GM23338 (cell line): Measurements from ENCODE around the gene SLC12A7. TPM values are rescaled to one million over a fixed set of nuclear protein-coding genes. Genes with fewer than 3 reads are reported as not detected.

Experiments
- ATAC-seq: fragments of 200-7000 bp; cut with Tn5 transposase; 3 replicates; pipeline ENCODE4 v1.9.1; 2020
- DNase-seq: peaks from one replicate; pipeline ENCODE4 v3.0.0-alpha.2; 2015; ENCODE audit warnings: low spot score
- H2AFZ ChIP-seq: fragments of 200-600 bp; sonication (generic); 2 replicates; pipeline ENCODE4 v1.8.0; 2016; ENCODE audit warnings: antibody characterized with exemption, mild to moderate bottlenecking, moderate library complexity
- H3F3A ChIP-seq: fragments of 200-600 bp; sonication (generic); replicated peaks from 2 replicates; pipeline ENCODE4 v1.8.0; 2017; ENCODE audit warnings: antibody characterized with exemption, mixed run types, low read depth
- H3K27ac ChIP-seq: fragments of 200-600 bp; sonication (generic); 2 replicates; pipeline ENCODE4 v1.6.1; 2016; ENCODE audit warnings: low read depth
- H3K27me3 ChIP-seq: fragments of 200-600 bp; sonication (generic); 2 replicates; pipeline ENCODE4 v1.8.0; 2016; ENCODE audit warnings: mild to moderate bottlenecking, mixed run types, moderate library complexity; ENCODE audit not compliant: insufficient read depth
- H3K36me3 ChIP-seq: fragments of 200-600 bp; sonication (generic); 2 replicates; pipeline ENCODE4 v1.8.0; 2016; ENCODE audit warnings: mild to moderate bottlenecking; ENCODE audit not compliant: insufficient read depth
- H3K4me1 ChIP-seq: fragments of 200-600 bp; sonication (generic); 2 replicates; pipeline ENCODE4 v1.8.0; 2016; ENCODE audit warnings: mild to moderate bottlenecking, moderate library complexity; ENCODE audit not compliant: insufficient read depth
- H3K4me2 ChIP-seq: fragments of 200-600 bp; sonication (generic); 2 replicates; pipeline ENCODE4 v1.7.1; 2017; ENCODE audit warnings: mixed run types
- H3K4me3 ChIP-seq: fragments of 200-600 bp; sonication (generic); 2 replicates; pipeline ENCODE4 v1.6.1; 2016; ENCODE audit warnings: mixed run types
- H3K79me2 ChIP-seq: fragments of 200-600 bp; sonication (generic); replicated peaks from 2 replicates; pipeline ENCODE4 v1.8.0; 2017; ENCODE audit warnings: mild to moderate bottlenecking; ENCODE audit not compliant: insufficient read depth
- H3K9me2 ChIP-seq: fragments of 200-600 bp; sonication (generic); 2 replicates; pipeline ENCODE4 v1.8.0; 2017; ENCODE audit not compliant: insufficient read depth
- H4K20me1 ChIP-seq: fragments of 200-600 bp; sonication (generic); replicated peaks from 2 replicates; pipeline ENCODE4 v1.8.0; 2017; ENCODE audit warnings: mild to moderate bottlenecking; ENCODE audit not compliant: insufficient read depth
- H3K27ac Mint-ChIP-seq: 2 replicates; pipeline ENCODE4 v1.8.0; 2020; ENCODE audit warnings: inconsistent platforms, mild to moderate bottlenecking, moderate library complexity, mixed read lengths
- H3K27me3 Mint-ChIP-seq: 3 replicates; pipeline ENCODE4 v1.8.0; 2022; ENCODE audit warnings: low read depth, mild to moderate bottlenecking, moderate library complexity, mixed read lengths, inconsistent platforms; ENCODE audit not compliant: insufficient read depth, poor library complexity
- H3K36me3 Mint-ChIP-seq: 3 replicates; pipeline ENCODE4 v1.8.0; 2021; ENCODE audit warnings: low read depth, mild to moderate bottlenecking, inconsistent platforms, moderate library complexity, mixed read lengths
- H3K4me1 Mint-ChIP-seq: 3 replicates; pipeline ENCODE4 v1.8.0; 2020; ENCODE audit warnings: mild to moderate bottlenecking, inconsistent platforms, mixed read lengths
- H3K4me3 Mint-ChIP-seq: 3 replicates; pipeline ENCODE4 v1.8.0; 2021; ENCODE audit warnings: moderate library complexity, mild to moderate bottlenecking, inconsistent platforms, mixed read lengths
- H3K9me3 Mint-ChIP-seq: 3 replicates; pipeline ENCODE4 v1.8.0; 2020; ENCODE audit warnings: moderate library complexity, mild to moderate bottlenecking, inconsistent platforms, mixed read lengths
- CREB1 ChIP-seq: fragments of 250-450 bp; sonication (Bioruptor Pico); IDR thresholded peaks from 2 replicates; pipeline ENCODE4 v1.5.0; 2020; ENCODE audit warnings: low read depth, mild to moderate bottlenecking, moderate library complexity
- EZH2 ChIP-seq: fragments of 200-600 bp; sonication (generic); IDR thresholded peaks from one replicate; pipeline ENCODE4 v1.8.0; 2017; ENCODE audit warnings: antibody characterized with exemption, mild to moderate bottlenecking, low read depth; ENCODE audit not compliant: unreplicated experiment
- EZH2phosphoT487 ChIP-seq: fragments of 200-600 bp; sonication (generic); IDR thresholded peaks from one replicate; pipeline ENCODE4 v1.8.1; 2018; ENCODE audit warnings: antibody characterized with exemption; ENCODE audit not compliant: unreplicated experiment
- JUNB ChIP-seq: IDR thresholded peaks from one replicate; pipeline ENCODE4 v1.6.1; 2016; ENCODE audit warnings: antibody characterized with exemption; ENCODE audit not compliant: unreplicated experiment
- NANOG ChIP-seq: IDR thresholded peaks from 2 replicates; pipeline ENCODE4 v1.6.1; 2016; ENCODE audit warnings: antibody characterized with exemption, borderline replicate concordance
- POLR2AphosphoS5 ChIP-seq: IDR thresholded peaks from 2 replicates; pipeline ENCODE4 v1.6.1; 2016; ENCODE audit warnings: antibody characterized with exemption, low read depth
- REST ChIP-seq: IDR thresholded peaks from one replicate; pipeline ENCODE4 v1.6.1; 2018; ENCODE audit warnings: antibody characterized with exemption; ENCODE audit not compliant: unreplicated experiment
- STAT1 ChIP-seq: IDR thresholded peaks from one replicate; pipeline ENCODE4 v1.6.1; 2016; ENCODE audit warnings: antibody characterized with exemption; ENCODE audit not compliant: unreplicated experiment
- ZNF114 ChIP-seq: fragments of 250-450 bp; sonication (Bioruptor Pico); IDR thresholded peaks from 2 replicates; pipeline ENCODE4 v1.5.0; 2020; ENCODE audit warnings: mild to moderate bottlenecking, moderate library complexity
- ZNF331 ChIP-seq: fragments of 250-450 bp; sonication (Bioruptor Pico); IDR thresholded peaks from 2 replicates; pipeline ENCODE4 v1.5.0; 2020; ENCODE audit warnings: low read depth, mild to moderate bottlenecking, moderate library complexity
- ZNF462 ChIP-seq: fragments of 250-450 bp; sonication (Bioruptor Pico); IDR thresholded peaks from 2 replicates; pipeline ENCODE4 v1.5.0; 2020; ENCODE audit warnings: mild to moderate bottlenecking, moderate library complexity
- polyA plus RNA-seq: library from polyadenylated mRNA; unstranded; fragments of >200 nt; fragmentation: Nextera tagmentation; extraction: Ambion mirVana; gene quantifications from 2 replicates; pipeline ENCODE4 v1.2.1, GENCODE V29; 2016
- total RNA-seq: library from RNA; depleted of rRNA; stranded (reverse); fragments of >200 nt; shearing (Covaris generic); gene quantifications from 2 replicates; pipeline ENCODE4 v1.2.3, GENCODE V29; 2014
- TF ChIP-seq, protein P1 (sequence below): IDR thresholded peaks from 2 replicates; pipeline ENCODE4 v1.6.1; 2016; ENCODE audit warnings: antibody characterized with exemption
- TF ChIP-seq, protein P2 (sequence below), 2 experiments: fragments of 200-600 bp in 1 of 2; sonication (generic) in 1 of 2; conservative IDR thresholded peaks; 2 replicates each; pipeline versions ENCODE4 v1.5.1 to v1.6.1; 2016 to 2017; ENCODE audit warnings: antibody characterized with exemption in 2 of 2, low read depth in 2 of 2, mild to moderate bottlenecking in 2 of 2, moderate library complexity in 1 of 2

The SLC12A7 gene
- total and polyA plus RNA-seq, 2 experiments from 2014 or later: 7.4 to 32.2 TPM

DNA sequence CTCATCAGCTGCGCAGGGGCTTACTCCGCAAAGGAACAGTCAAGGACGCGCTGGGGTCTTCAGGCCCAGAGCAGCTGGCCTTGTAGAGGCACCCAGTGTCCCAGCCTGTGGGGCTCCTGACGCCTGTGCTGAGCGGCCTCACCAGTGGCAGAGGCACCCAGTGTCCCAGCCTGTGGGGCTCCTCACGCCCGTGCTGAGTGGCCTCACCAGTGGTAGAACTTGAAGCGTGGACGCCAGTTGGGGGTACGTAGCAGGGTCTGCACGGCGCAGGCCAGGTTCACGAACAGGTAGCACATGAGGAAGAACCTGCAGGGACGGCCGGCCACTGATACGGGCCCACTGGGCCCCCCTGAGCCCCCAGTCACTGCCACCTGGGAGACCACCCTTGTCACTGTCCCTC is 35.9 kb downstream of the SLC12A7 start:
- Histone ChIP-seq H3K4me2 (no peak overlapping the region), H3K4me3 (no peak overlapping the region), H3K27ac (no peak overlapping the region), H3K9me2 (no peaks in the 10 kb centered on the region), H3F3A (no peaks in the 10 kb centered on the region), H3K27me3 (no peaks in the 10 kb centered on the region), H3K36me3 (no peaks in the 10 kb centered on the region), H3K79me2 (no peaks in the 10 kb centered on the region), H2AFZ (no peak overlapping the region), H3K4me1 (no peaks in the 10 kb centered on the region), H4K20me1 (0 out of 2 replicates have a peak, but pooled peaks cover 2% of the 10 kb centered on the region)
- no peaks in the 10 kb centered on the region for H3K4me1 Mint-ChIP-seq
- DNase-seq: no peak
- H3K27me3 Mint-ChIP-seq: peaks cover 8% of the 10 kb centered on the region
- no peak overlapping the region for H3K4me3 Mint-ChIP-seq
- H3K9me3 Mint-ChIP-seq: no peaks in the 10 kb centered on the region
- peaks cover 7% of the 10 kb centered on the region; the same call in 2 of the 3 replicates for H3K36me3 Mint-ChIP-seq
- no peak overlapping the region for H3K27ac Mint-ChIP-seq
- ATAC-seq: no peak
- no peak for TF ChIP-seq REST
- TF ChIP-seq NANOG: no peak
- no peak for TF ChIP-seq JUNB
- TF ChIP-seq, protein P1, sequence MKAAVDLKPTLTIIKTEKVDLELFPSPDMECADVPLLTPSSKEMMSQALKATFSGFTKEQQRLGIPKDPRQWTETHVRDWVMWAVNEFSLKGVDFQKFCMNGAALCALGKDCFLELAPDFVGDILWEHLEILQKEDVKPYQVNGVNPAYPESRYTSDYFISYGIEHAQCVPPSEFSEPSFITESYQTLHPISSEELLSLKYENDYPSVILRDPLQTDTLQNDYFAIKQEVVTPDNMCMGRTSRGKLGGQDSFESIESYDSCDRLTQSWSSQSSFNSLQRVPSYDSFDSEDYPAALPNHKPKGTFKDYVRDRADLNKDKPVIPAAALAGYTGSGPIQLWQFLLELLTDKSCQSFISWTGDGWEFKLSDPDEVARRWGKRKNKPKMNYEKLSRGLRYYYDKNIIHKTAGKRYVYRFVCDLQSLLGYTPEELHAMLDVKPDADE: no peak
- no peak for TF ChIP-seq STAT1
- TF ChIP-seq, protein P2, sequence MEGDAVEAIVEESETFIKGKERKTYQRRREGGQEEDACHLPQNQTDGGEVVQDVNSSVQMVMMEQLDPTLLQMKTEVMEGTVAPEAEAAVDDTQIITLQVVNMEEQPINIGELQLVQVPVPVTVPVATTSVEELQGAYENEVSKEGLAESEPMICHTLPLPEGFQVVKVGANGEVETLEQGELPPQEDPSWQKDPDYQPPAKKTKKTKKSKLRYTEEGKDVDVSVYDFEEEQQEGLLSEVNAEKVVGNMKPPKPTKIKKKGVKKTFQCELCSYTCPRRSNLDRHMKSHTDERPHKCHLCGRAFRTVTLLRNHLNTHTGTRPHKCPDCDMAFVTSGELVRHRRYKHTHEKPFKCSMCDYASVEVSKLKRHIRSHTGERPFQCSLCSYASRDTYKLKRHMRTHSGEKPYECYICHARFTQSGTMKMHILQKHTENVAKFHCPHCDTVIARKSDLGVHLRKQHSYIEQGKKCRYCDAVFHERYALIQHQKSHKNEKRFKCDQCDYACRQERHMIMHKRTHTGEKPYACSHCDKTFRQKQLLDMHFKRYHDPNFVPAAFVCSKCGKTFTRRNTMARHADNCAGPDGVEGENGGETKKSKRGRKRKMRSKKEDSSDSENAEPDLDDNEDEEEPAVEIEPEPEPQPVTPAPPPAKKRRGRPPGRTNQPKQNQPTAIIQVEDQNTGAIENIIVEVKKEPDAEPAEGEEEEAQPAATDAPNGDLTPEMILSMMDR (conservative IDR thresholded peaks at IDR 0.05; ENCODE audit: low read depth in 2 of 2): no peak
- TF ChIP-seq ZNF462 (CRISPR knock-in tag): no peak
- TF ChIP-seq POLR2AphosphoS5: no peak
- TF ChIP-seq ZNF114 (CRISPR knock-in tag): no peak
- no peak for TF ChIP-seq EZH2phosphoT487
- no peak for TF ChIP-seq CREB1 (CRISPR knock-in tag)
- no peak for TF ChIP-seq ZNF331
- no peak for TF ChIP-seq EZH2
